MM.1S (cell line): Measurements from ENCODE around the gene MADD.

ENCODE experiments used
- CTCF ChIP-seq: fragments of 300-600 bp; sonication (generic); IDR thresholded peaks from 2 replicates; pipeline ENCODE4 v1.5.1; 2016; ENCODE audit warnings: antibody characterized with exemption, low read length, mixed read lengths
- EZH2 ChIP-seq: fragments of 300-600 bp; sonication (generic); optimal IDR thresholded peaks from 2 replicates; pipeline ENCODE3; 2017; ENCODE audit warnings: low read depth, mild to moderate bottlenecking, antibody characterized with exemption, low read length, mixed read lengths
- EZH2phosphoT487 ChIP-seq: fragments of 300-600 bp; sonication (generic); IDR thresholded peaks from 2 replicates; pipeline ENCODE4 v1.6.1; 2018; ENCODE audit warnings: antibody characterized with exemption, low read length

DNA sequence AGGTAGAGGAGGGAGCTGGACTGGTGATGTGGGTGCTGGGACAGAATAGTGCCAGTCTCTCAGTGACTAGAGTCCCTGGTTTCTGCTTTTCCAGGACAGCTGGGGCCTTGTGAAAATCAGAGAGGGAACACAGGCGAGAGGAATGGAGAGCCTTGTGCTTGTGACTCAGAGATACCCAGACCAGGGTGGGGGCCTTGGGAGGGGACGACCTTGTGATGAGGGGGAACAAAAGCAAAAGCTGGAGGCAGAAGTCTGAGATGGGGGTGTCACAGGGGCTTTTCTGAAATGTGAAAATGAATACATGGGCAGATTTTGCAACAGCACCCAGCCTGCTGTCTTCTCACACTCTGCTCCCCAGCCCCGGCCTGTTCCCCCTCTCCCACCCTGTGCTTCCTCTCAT, 15.5 kb upstream of the MADD start:
- TF ChIP-seq CTCF (no peak), EZH2 (no peak), EZH2phosphoT487 (no peak)
